GM23338 (cell line): ENCODE data around the gene MON2. TPM values are rescaled to one million over a fixed set of nuclear protein-coding genes. Genes with fewer than 3 reads are reported as not detected.
"Not testable (repeated sequence)": the region's sequence is repeated elsewhere in the genome, so short reads cannot be mapped to it uniquely, and the experiment has no call there.

Experiments used
- ATAC-seq: fragments of 200-7000 bp; cut with Tn5 transposase; 3 replicates; pipeline ENCODE4 v1.9.1; 2020
- DNase-seq: peaks from one replicate; pipeline ENCODE4 v3.0.0-alpha.2; 2015; ENCODE audit warnings: low spot score
- H2AFZ ChIP-seq: fragments of 200-600 bp; sonication (generic); 2 replicates; pipeline ENCODE4 v1.8.0; 2016; ENCODE audit warnings: antibody characterized with exemption, mild to moderate bottlenecking, moderate library complexity
- H3F3A ChIP-seq: fragments of 200-600 bp; sonication (generic); replicated peaks from 2 replicates; pipeline ENCODE4 v1.8.0; 2017; ENCODE audit warnings: antibody characterized with exemption, mixed run types, low read depth
- H3K27ac ChIP-seq: fragments of 200-600 bp; sonication (generic); 2 replicates; pipeline ENCODE4 v1.6.1; 2016; ENCODE audit warnings: low read depth
- H3K27me3 ChIP-seq: fragments of 200-600 bp; sonication (generic); 2 replicates; pipeline ENCODE4 v1.8.0; 2016; ENCODE audit warnings: mild to moderate bottlenecking, mixed run types, moderate library complexity; ENCODE audit not compliant: insufficient read depth
- H3K36me3 ChIP-seq: fragments of 200-600 bp; sonication (generic); 2 replicates; pipeline ENCODE4 v1.8.0; 2016; ENCODE audit warnings: mild to moderate bottlenecking; ENCODE audit not compliant: insufficient read depth
- H3K4me1 ChIP-seq: fragments of 200-600 bp; sonication (generic); 2 replicates; pipeline ENCODE4 v1.8.0; 2016; ENCODE audit warnings: mild to moderate bottlenecking, moderate library complexity; ENCODE audit not compliant: insufficient read depth
- H3K4me2 ChIP-seq: fragments of 200-600 bp; sonication (generic); 2 replicates; pipeline ENCODE4 v1.7.1; 2017; ENCODE audit warnings: mixed run types
- H3K4me3 ChIP-seq: fragments of 200-600 bp; sonication (generic); 2 replicates; pipeline ENCODE4 v1.6.1; 2016; ENCODE audit warnings: mixed run types
- H3K79me2 ChIP-seq: fragments of 200-600 bp; sonication (generic); replicated peaks from 2 replicates; pipeline ENCODE4 v1.8.0; 2017; ENCODE audit warnings: mild to moderate bottlenecking; ENCODE audit not compliant: insufficient read depth
- H3K9me2 ChIP-seq: fragments of 200-600 bp; sonication (generic); 2 replicates; pipeline ENCODE4 v1.8.0; 2017; ENCODE audit not compliant: insufficient read depth
- H4K20me1 ChIP-seq: fragments of 200-600 bp; sonication (generic); replicated peaks from 2 replicates; pipeline ENCODE4 v1.8.0; 2017; ENCODE audit warnings: mild to moderate bottlenecking; ENCODE audit not compliant: insufficient read depth
- H3K27ac Mint-ChIP-seq: 2 replicates; pipeline ENCODE4 v1.8.0; 2020; ENCODE audit warnings: inconsistent platforms, mild to moderate bottlenecking, moderate library complexity, mixed read lengths
- H3K27me3 Mint-ChIP-seq: 3 replicates; pipeline ENCODE4 v1.8.0; 2022; ENCODE audit warnings: low read depth, mild to moderate bottlenecking, moderate library complexity, mixed read lengths, inconsistent platforms; ENCODE audit not compliant: insufficient read depth, poor library complexity
- H3K36me3 Mint-ChIP-seq: 3 replicates; pipeline ENCODE4 v1.8.0; 2021; ENCODE audit warnings: low read depth, mild to moderate bottlenecking, inconsistent platforms, moderate library complexity, mixed read lengths
- H3K4me1 Mint-ChIP-seq: 3 replicates; pipeline ENCODE4 v1.8.0; 2020; ENCODE audit warnings: mild to moderate bottlenecking, inconsistent platforms, mixed read lengths
- H3K4me3 Mint-ChIP-seq: 3 replicates; pipeline ENCODE4 v1.8.0; 2021; ENCODE audit warnings: moderate library complexity, mild to moderate bottlenecking, inconsistent platforms, mixed read lengths
- H3K9me3 Mint-ChIP-seq: 3 replicates; pipeline ENCODE4 v1.8.0; 2020; ENCODE audit warnings: moderate library complexity, mild to moderate bottlenecking, inconsistent platforms, mixed read lengths
- ETS1 ChIP-seq: IDR thresholded peaks from 2 replicates; pipeline ENCODE4 v1.6.1; 2016; ENCODE audit warnings: antibody characterized with exemption
- EZH2 ChIP-seq: fragments of 200-600 bp; sonication (generic); IDR thresholded peaks from one replicate; pipeline ENCODE4 v1.8.0; 2017; ENCODE audit warnings: antibody characterized with exemption, mild to moderate bottlenecking, low read depth; ENCODE audit not compliant: unreplicated experiment
- EZH2phosphoT487 ChIP-seq: fragments of 200-600 bp; sonication (generic); IDR thresholded peaks from one replicate; pipeline ENCODE4 v1.8.1; 2018; ENCODE audit warnings: antibody characterized with exemption; ENCODE audit not compliant: unreplicated experiment
- NANOG ChIP-seq: IDR thresholded peaks from 2 replicates; pipeline ENCODE4 v1.6.1; 2016; ENCODE audit warnings: antibody characterized with exemption, borderline replicate concordance
- POLR2AphosphoS5 ChIP-seq: IDR thresholded peaks from 2 replicates; pipeline ENCODE4 v1.6.1; 2016; ENCODE audit warnings: antibody characterized with exemption, low read depth
- STAT1 ChIP-seq: IDR thresholded peaks from one replicate; pipeline ENCODE4 v1.6.1; 2016; ENCODE audit warnings: antibody characterized with exemption; ENCODE audit not compliant: unreplicated experiment
- ZNF331 ChIP-seq: fragments of 250-450 bp; sonication (Bioruptor Pico); IDR thresholded peaks from 2 replicates; pipeline ENCODE4 v1.5.0; 2020; ENCODE audit warnings: low read depth, mild to moderate bottlenecking, moderate library complexity
- polyA plus RNA-seq: library from polyadenylated mRNA; unstranded; fragments of >200 nt; fragmentation: Nextera tagmentation; extraction: Ambion mirVana; gene quantifications from 2 replicates; pipeline ENCODE4 v1.2.1, GENCODE V29; 2016
- total RNA-seq: library from RNA; depleted of rRNA; stranded (reverse); fragments of >200 nt; shearing (Covaris generic); gene quantifications from 2 replicates; pipeline ENCODE4 v1.2.3, GENCODE V29; 2014
- TF ChIP-seq, protein P1 (sequence below): fragments of 250-450 bp; sonication (Bioruptor Pico); IDR thresholded peaks from 2 replicates; pipeline ENCODE4 v1.5.0; 2020; ENCODE audit warnings: mild to moderate bottlenecking, moderate library complexity
- TF ChIP-seq, protein P2 (sequence below): IDR thresholded peaks from one replicate; pipeline ENCODE4 v1.6.1; 2018; ENCODE audit warnings: antibody characterized with exemption; ENCODE audit not compliant: unreplicated experiment
- TF ChIP-seq, protein P3 (sequence below), 2 experiments: fragments of 200-600 bp in 1 of 2; sonication (generic) in 1 of 2; conservative IDR thresholded peaks; 2 replicates each; pipeline versions ENCODE4 v1.5.1 to v1.6.1; 2016 to 2017; ENCODE audit warnings: antibody characterized with exemption in 2 of 2, low read depth in 2 of 2, mild to moderate bottlenecking in 2 of 2, moderate library complexity in 1 of 2

The MON2 gene
- total and polyA plus RNA-seq, 2 experiments from 2014 or later: 11.0 to 27.3 TPM

GRCh38 chr12:62514080-62514479 is 47.5 kb downstream of the MON2 start:
- not testable (repeated sequence) for H3K27me3 Mint-ChIP-seq, H3K9me2 ChIP-seq, H3K79me2 ChIP-seq, H3K4me1 Mint-ChIP-seq, H3K4me3 Mint-ChIP-seq, H3K4me2 ChIP-seq, H4K20me1 ChIP-seq, H3K27me3 ChIP-seq, H3K36me3 ChIP-seq, H3K27ac Mint-ChIP-seq, H2AFZ ChIP-seq, H3F3A ChIP-seq, H3K27ac ChIP-seq, H3K4me3 ChIP-seq, DNase-seq, H3K4me1 ChIP-seq, ATAC-seq
- H3K36me3 Mint-ChIP-seq: peaks cover 60% of the 10 kb centered on the region
- H3K9me3 Mint-ChIP-seq: peaks cover 40% of the 10 kb centered on the region

- Histone ChIP-seq H3K36me3 (no peaks in the 10 kb centered on the region; the same call in 1 of the 2 replicates), H3F3A (no peaks in the 10 kb centered on the region), H3K9me2 (no peaks in the 10 kb centered on the region), H4K20me1 (no peaks in the 10 kb centered on the region), H3K79me2 (no peaks in the 10 kb centered on the region), H3K27me3 (no peaks in the 10 kb centered on the region), H2AFZ (no peak overlapping the region), H3K4me3 (no peak overlapping the region), H3K27ac (no peak overlapping the region), H3K4me1 (no peaks in the 10 kb centered on the region), H3K4me2 (no peak overlapping the region)
- DNase-seq (no peak), ATAC-seq (no peak)
- Mint-ChIP-seq H3K4me1 (peaks cover 5% of the 10 kb centered on the region; the same call in 1 of the 3 replicates), H3K9me3 (peaks cover 26% of the 10 kb centered on the region), H3K36me3 (peaks cover 31% of the 10 kb centered on the region), H3K27me3 (peaks cover 5% of the 10 kb centered on the region), H3K27ac (no peak overlapping the region), H3K4me3 (no peak overlapping the region)
- no peak for TF ChIP-seq ETS1
- TF ChIP-seq POLR2AphosphoS5: no peak
- TF ChIP-seq STAT1: no peak
- TF ChIP-seq, protein P1, sequence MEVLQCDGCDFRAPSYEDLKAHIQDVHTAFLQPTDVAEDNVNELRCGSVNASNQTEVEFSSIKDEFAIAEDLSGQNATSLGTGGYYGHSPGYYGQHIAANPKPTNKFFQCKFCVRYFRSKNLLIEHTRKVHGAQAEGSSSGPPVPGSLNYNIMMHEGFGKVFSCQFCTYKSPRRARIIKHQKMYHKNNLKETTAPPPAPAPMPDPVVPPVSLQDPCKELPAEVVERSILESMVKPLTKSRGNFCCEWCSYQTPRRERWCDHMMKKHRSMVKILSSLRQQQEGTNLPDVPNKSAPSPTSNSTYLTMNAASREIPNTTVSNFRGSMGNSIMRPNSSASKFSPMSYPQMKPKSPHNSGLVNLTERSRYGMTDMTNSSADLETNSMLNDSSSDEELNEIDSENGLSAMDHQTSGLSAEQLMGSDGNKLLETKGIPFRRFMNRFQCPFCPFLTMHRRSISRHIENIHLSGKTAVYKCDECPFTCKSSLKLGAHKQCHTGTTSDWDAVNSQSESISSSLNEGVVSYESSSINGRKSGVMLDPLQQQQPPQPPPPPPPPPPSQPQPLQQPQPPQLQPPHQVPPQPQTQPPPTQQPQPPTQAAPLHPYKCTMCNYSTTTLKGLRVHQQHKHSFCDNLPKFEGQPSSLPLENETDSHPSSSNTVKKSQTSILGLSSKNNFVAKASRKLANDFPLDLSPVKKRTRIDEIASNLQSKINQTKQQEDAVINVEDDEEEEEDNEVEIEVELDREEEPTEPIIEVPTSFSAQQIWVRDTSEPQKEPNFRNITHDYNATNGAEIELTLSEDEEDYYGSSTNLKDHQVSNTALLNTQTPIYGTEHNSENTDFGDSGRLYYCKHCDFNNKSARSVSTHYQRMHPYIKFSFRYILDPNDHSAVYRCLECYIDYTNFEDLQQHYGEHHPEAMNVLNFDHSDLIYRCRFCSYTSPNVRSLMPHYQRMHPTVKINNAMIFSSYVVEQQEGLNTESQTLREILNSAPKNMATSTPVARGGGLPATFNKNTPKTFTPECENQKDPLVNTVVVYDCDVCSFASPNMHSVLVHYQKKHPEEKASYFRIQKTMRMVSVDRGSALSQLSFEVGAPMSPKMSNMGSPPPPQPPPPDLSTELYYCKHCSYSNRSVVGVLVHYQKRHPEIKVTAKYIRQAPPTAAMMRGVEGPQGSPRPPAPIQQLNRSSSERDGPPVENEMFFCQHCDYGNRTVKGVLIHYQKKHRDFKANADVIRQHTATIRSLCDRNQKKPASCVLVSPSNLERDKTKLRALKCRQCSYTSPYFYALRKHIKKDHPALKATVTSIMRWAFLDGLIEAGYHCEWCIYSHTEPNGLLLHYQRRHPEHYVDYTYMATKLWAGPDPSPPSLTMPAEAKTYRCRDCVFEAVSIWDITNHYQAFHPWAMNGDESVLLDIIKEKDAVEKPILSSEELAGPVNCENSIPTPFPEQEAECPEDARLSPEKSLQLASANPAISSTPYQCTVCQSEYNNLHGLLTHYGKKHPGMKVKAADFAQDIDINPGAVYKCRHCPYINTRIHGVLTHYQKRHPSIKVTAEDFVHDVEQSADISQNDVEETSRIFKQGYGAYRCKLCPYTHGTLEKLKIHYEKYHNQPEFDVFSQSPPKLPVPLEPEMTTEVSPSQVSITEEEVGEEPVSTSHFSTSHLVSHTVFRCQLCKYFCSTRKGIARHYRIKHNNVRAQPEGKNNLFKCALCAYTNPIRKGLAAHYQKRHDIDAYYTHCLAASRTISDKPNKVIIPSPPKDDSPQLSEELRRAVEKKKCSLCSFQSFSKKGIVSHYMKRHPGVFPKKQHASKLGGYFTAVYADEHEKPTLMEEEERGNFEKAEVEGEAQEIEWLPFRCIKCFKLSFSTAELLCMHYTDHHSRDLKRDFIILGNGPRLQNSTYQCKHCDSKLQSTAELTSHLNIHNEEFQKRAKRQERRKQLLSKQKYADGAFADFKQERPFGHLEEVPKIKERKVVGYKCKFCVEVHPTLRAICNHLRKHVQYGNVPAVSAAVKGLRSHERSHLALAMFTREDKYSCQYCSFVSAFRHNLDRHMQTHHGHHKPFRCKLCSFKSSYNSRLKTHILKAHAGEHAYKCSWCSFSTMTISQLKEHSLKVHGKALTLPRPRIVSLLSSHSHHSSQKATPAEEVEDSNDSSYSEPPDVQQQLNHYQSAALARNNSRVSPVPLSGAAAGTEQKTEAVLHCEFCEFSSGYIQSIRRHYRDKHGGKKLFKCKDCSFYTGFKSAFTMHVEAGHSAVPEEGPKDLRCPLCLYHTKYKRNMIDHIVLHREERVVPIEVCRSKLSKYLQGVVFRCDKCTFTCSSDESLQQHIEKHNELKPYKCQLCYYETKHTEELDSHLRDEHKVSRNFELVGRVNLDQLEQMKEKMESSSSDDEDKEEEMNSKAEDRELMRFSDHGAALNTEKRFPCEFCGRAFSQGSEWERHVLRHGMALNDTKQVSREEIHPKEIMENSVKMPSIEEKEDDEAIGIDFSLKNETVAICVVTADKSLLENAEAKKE (CRISPR knock-in tag): no peak
- no peak for TF ChIP-seq EZH2phosphoT487
- TF ChIP-seq EZH2: no peak
- TF ChIP-seq, protein P2, sequence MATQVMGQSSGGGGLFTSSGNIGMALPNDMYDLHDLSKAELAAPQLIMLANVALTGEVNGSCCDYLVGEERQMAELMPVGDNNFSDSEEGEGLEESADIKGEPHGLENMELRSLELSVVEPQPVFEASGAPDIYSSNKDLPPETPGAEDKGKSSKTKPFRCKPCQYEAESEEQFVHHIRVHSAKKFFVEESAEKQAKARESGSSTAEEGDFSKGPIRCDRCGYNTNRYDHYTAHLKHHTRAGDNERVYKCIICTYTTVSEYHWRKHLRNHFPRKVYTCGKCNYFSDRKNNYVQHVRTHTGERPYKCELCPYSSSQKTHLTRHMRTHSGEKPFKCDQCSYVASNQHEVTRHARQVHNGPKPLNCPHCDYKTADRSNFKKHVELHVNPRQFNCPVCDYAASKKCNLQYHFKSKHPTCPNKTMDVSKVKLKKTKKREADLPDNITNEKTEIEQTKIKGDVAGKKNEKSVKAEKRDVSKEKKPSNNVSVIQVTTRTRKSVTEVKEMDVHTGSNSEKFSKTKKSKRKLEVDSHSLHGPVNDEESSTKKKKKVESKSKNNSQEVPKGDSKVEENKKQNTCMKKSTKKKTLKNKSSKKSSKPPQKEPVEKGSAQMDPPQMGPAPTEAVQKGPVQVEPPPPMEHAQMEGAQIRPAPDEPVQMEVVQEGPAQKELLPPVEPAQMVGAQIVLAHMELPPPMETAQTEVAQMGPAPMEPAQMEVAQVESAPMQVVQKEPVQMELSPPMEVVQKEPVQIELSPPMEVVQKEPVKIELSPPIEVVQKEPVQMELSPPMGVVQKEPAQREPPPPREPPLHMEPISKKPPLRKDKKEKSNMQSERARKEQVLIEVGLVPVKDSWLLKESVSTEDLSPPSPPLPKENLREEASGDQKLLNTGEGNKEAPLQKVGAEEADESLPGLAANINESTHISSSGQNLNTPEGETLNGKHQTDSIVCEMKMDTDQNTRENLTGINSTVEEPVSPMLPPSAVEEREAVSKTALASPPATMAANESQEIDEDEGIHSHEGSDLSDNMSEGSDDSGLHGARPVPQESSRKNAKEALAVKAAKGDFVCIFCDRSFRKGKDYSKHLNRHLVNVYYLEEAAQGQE: no peak
- TF ChIP-seq NANOG: no peak
- TF ChIP-seq, protein P3, sequence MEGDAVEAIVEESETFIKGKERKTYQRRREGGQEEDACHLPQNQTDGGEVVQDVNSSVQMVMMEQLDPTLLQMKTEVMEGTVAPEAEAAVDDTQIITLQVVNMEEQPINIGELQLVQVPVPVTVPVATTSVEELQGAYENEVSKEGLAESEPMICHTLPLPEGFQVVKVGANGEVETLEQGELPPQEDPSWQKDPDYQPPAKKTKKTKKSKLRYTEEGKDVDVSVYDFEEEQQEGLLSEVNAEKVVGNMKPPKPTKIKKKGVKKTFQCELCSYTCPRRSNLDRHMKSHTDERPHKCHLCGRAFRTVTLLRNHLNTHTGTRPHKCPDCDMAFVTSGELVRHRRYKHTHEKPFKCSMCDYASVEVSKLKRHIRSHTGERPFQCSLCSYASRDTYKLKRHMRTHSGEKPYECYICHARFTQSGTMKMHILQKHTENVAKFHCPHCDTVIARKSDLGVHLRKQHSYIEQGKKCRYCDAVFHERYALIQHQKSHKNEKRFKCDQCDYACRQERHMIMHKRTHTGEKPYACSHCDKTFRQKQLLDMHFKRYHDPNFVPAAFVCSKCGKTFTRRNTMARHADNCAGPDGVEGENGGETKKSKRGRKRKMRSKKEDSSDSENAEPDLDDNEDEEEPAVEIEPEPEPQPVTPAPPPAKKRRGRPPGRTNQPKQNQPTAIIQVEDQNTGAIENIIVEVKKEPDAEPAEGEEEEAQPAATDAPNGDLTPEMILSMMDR (conservative IDR thresholded peaks at IDR 0.05; ENCODE audit: low read depth in 2 of 2): no peak
- no peak for TF ChIP-seq ZNF331
Measured at GRCh38 chr12:62516927-62517326, 50.3 kb downstream of the MON2 start.
